HepG2 (cell line): ENCODE results near the gene HKDC1. TPM values are rescaled to one million over a fixed set of nuclear protein-coding genes. Genes with fewer than 3 reads are reported as not detected.

Experiments used
- ATAC-seq: fragments of 200-7000 bp; cut with Tn5 transposase; 3 replicates; pipeline ENCODE4 v1.9.1; 2020; ENCODE audit warnings: mild to moderate bottlenecking, moderate library complexity
- BruUV-seq: library from RNA; stranded (reverse); fragments of 400-500 nt; replicated peaks from 2 replicates; lab custom pipeline; 2021; lab: Mats Ljungman, UMichigan
- CTCF ChIA-PET: fragments of 300-600 bp; formaldehyde crosslinking; extraction: SDS; loops from one replicate; lab custom pipeline; 2021; ENCODE audit warnings: low total read pairs, inconsistent platforms, low intra/inter-chr PET ratio; lab: Yijun Ruan, JAX
- POLR2A ChIA-PET: fragments of 350-600 bp; sonication (Branson Sonifier 250); formaldehyde crosslinking; loops from one replicate; lab custom pipeline; 2020; ENCODE audit warnings: antibody characterized with exemption, inconsistent platforms; lab: Yijun Ruan, JAX
- DNase-seq: peaks from one replicate; pipeline ENCODE4 v3.0.0-alpha.2; 2015; ENCODE audit warnings: low spot score
- FAIRE-seq: peaks from 3 replicates; lab custom pipeline; 2011; peaks lifted over from hg19 to GRCh38; lab: Jason Lieb, UNC
- H2AFZ ChIP-seq: one replicate; pipeline ENCODE4 v1.6.1; 2011; ENCODE audit warnings: low read length, inconsistent platforms
- H3K27ac ChIP-seq: fragments of 300-600 bp; 3 replicates; pipeline ENCODE4 v1.8.0; 2011; ENCODE audit warnings: mixed run types, mild to moderate bottlenecking, mixed read lengths, low read length, inconsistent platforms; ENCODE audit not compliant: insufficient read depth; ENCODE audit errors: extremely low read length
- H3K27me3 ChIP-seq, 2 experiments: fragments of 200-600 bp in 1 of 2; 2 replicates in 1 of 2; 3 replicates in 1 of 2; pipeline versions ENCODE4 v1.6.0 to v1.8.0; 2011; ENCODE audit warnings: low read length in 2 of 2, mild to moderate bottlenecking in 2 of 2, moderate library complexity in 2 of 2, inconsistent platforms in 1 of 2; ENCODE audit not compliant: insufficient read depth in 2 of 2, control insufficient read depth in 1 of 2
- H3K36me3 ChIP-seq, 2 experiments: fragments of 200-600 bp in 1 of 2; replicated peaks in 1 of 2; 2 replicates in 1 of 2; 3 replicates in 1 of 2; pipeline versions ENCODE4 v1.5.1 to v1.8.0; 2011; ENCODE audit warnings: low read length in 2 of 2, inconsistent platforms in 1 of 2; ENCODE audit not compliant: insufficient read depth in 2 of 2, control insufficient read depth in 1 of 2
- H3K4me1 ChIP-seq: 2 replicates; pipeline ENCODE4 v1.5.1; 2012; ENCODE audit warnings: low read length, inconsistent platforms; ENCODE audit not compliant: insufficient read depth
- H3K4me2 ChIP-seq: 2 replicates; pipeline ENCODE4 v1.6.0; 2011; ENCODE audit warnings: low read depth, low read length, inconsistent platforms
- H3K4me3 ChIP-seq, 3 experiments: fragments of 200-600 bp in 1 of 3; sonication (generic), shearing (Covaris generic) in 1 of 3; replicated peaks in 1 of 3; 2 replicates each; pipeline ENCODE4 v1.5.1; 2011 to 2016; ENCODE audit warnings: low read length in 3 of 3, inconsistent platforms in 2 of 3, low read depth in 2 of 3, mild to moderate bottlenecking in 2 of 3, control low read depth in 1 of 3, mixed read lengths in 1 of 3; ENCODE audit not compliant: insufficient read depth in 1 of 3
- H3K79me2 ChIP-seq: one replicate; pipeline ENCODE4 v1.6.1; 2011; ENCODE audit warnings: low read length, inconsistent platforms; ENCODE audit not compliant: insufficient read depth
- H3K9ac ChIP-seq: 2 replicates; pipeline ENCODE4 v1.6.0; 2011; ENCODE audit warnings: mild to moderate bottlenecking, low read depth, low read length, inconsistent platforms; ENCODE audit not compliant: insufficient read depth
- H3K9me3 ChIP-seq: 2 replicates; pipeline ENCODE4 v1.5.1; 2012; ENCODE audit warnings: mild to moderate bottlenecking, low read length
- H4K20me1 ChIP-seq: 2 replicates; pipeline ENCODE4 v1.6.0; 2011; ENCODE audit warnings: inconsistent platforms, mild to moderate bottlenecking, low read length, moderate library complexity; ENCODE audit not compliant: insufficient read depth
- FLYWCH1 ChIP-seq: sonication (generic); formaldehyde crosslinking; IDR thresholded peaks from 2 replicates; pipeline ENCODE4 v1.8.1; 2023; ENCODE audit warnings: mild to moderate bottlenecking, missing genetic modification reagents
- FOXO1 ChIP-seq: sonication (generic); formaldehyde crosslinking; IDR thresholded peaks from 2 replicates; pipeline ENCODE4 v1.4.0; 2020; ENCODE audit warnings: missing genetic modification reagents
- IRX3 ChIP-seq: sonication (generic); formaldehyde crosslinking; IDR thresholded peaks from 2 replicates; pipeline ENCODE4 v1.8.1; 2023; ENCODE audit warnings: mild to moderate bottlenecking, low read depth, missing genetic modification reagents, borderline replicate concordance
- MATR3 ChIP-seq: sonication (generic); formaldehyde crosslinking; IDR thresholded peaks from 2 replicates; pipeline ENCODE4 v1.4.0; 2020; ENCODE audit warnings: missing genetic modification reagents
- NPAS2 ChIP-seq: sonication (generic); formaldehyde crosslinking; IDR thresholded peaks from 2 replicates; pipeline ENCODE4 v1.8.0; 2022; ENCODE audit warnings: mild to moderate bottlenecking, missing genetic modification reagents, borderline replicate concordance
- PCBP1 ChIP-seq: fragments of 200-400 bp; formaldehyde crosslinking; IDR thresholded peaks from 2 replicates; pipeline ENCODE4 v1.6.1; 2017; ENCODE audit warnings: mild to moderate bottlenecking, low read depth, low read length, borderline replicate concordance
- RELA ChIP-seq: sonication (generic); formaldehyde crosslinking; IDR thresholded peaks from 2 replicates; pipeline ENCODE4 v1.4.0; 2020; ENCODE audit warnings: missing genetic modification reagents
- XBP1 ChIP-seq: sonication (generic); formaldehyde crosslinking; IDR thresholded peaks from 2 replicates; pipeline ENCODE4 v1.5.0; 2020; ENCODE audit warnings: missing genetic modification reagents
- ZBTB42 ChIP-seq: sonication (generic); formaldehyde crosslinking; IDR thresholded peaks from 2 replicates; pipeline ENCODE4 v1.5.0; 2020; ENCODE audit warnings: mild to moderate bottlenecking, missing genetic modification reagents
- ZNF253 ChIP-seq: sonication (generic); formaldehyde crosslinking; IDR thresholded peaks from 2 replicates; pipeline ENCODE4 v1.8.0; 2022; ENCODE audit warnings: mild to moderate bottlenecking, missing genetic modification reagents, borderline replicate concordance
- ZNF737 ChIP-seq: sonication (generic); formaldehyde crosslinking; IDR thresholded peaks from 2 replicates; pipeline ENCODE4 v1.5.0; 2020; ENCODE audit warnings: missing genetic modification reagents, mild to moderate bottlenecking, borderline replicate concordance
- WGBS: methylation state at CpG from one replicate; pipeline ENCODE4 v1.1.6; 2017; ENCODE audit warnings: low lambda C conversion rate; 5-methylcytosine and 5-hydroxymethylcytosine counted together
- in situ Hi-C: cut with HindIII; loops from 2 replicates; pipeline ENCODE4 v1.10.0; 2017; ENCODE audit warnings: low pct_unique_long_range_greater_than_20kb; ENCODE audit not compliant: extremely low pct_ligation_motif_present
- intact Hi-C: fragments of 100-400 bp; cut with micrococcal nuclease; formaldehyde crosslinking; loops from one replicate; pipeline ENCODE4 v1.10.0; 2022; ENCODE audit not compliant: unreplicated experiment
- polyA plus RNA-seq, 8 experiments: library from polyadenylated mRNA; depleted of rRNA in 3 of 8; stranded (reverse) in 7 of 8; unstranded in 1 of 8; fragments of >200 nt; fragmentation: Illumina TruSeq in 4 of 8; extraction: Trizol in 4 of 8; gene quantifications; 2 replicates each; pipeline versions ENCODE4 v1.2.1 to v1.2.3, GENCODE V29; 2011 to 2016; ENCODE audit warnings: low read depth in 4 of 8, missing spikeins in 1 of 8, mixed read lengths in 1 of 8; ENCODE audit not compliant: insufficient read depth in 1 of 8
- total RNA-seq, 5 experiments: library from RNA; depleted of rRNA; stranded (reverse); fragments of >200 nt; fragmentation: Illumina TruSeq; extraction: Trizol; gene quantifications; 2 replicates each; pipeline ENCODE4 v1.2.3, GENCODE V29; 2016; ENCODE audit warnings: low read depth in 1 of 5

Gene HKDC1
- total and polyA plus RNA-seq, 2 of the 13 experiments (the other 11 are each of a cell fraction or from before 2014, with no cell fraction given) = 8.1 to 12.4 TPM

- no peak for FAIRE-seq
- DNase-seq = no peak
- no peak overlapping the region for H3K9ac ChIP-seq
- no peak overlapping the region for H3K27ac ChIP-seq
- no peaks in the 10 kb centered on the region for H3K79me2 ChIP-seq
- H3K4me2 ChIP-seq = no peak overlapping the region
- no peak overlapping the region for H3K4me3 ChIP-seq
- H3K36me3 ChIP-seq = peaks cover 2 to 9% of the 10 kb centered on the region in 2 experiments; a peak in 2 of 5 replicates
- in situ Hi-C loops = loop anchor here (5.0 to 10.0 kb wide), 2 partner anchors 148 to 266 kb away; no protein-coding TSS in a partner anchor
- ChIA-PET POLR2A (no interaction called here), CTCF (interaction anchor here (1.5 kb wide), 1 partner anchor 154 kb away, joined by 6 read pairs; no protein-coding TSS in a partner anchor)
- ATAC-seq = no peak
- intact Hi-C loops = no loop called here
- H3K4me1 ChIP-seq = no peaks in the 10 kb centered on the region
- H2AFZ ChIP-seq = no peak overlapping the region
- no peaks in the 10 kb centered on the region for H3K27me3 ChIP-seq
- H3K9me3 ChIP-seq = no peaks in the 10 kb centered on the region
- BruUV-seq = no TSS peak
- H4K20me1 ChIP-seq = no peaks in the 10 kb centered on the region; the same call in 1 of the 2 replicates
- 94% methylated on average over 3 of the region's 5 CpGs for WGBS
- TF ChIP-seq IRX3 (CRISPR knock-in tag) (no peak), FLYWCH1 (CRISPR knock-in tag) (no peak), NPAS2 (CRISPR knock-in tag) (no peak), ZNF737 (CRISPR knock-in tag) (no peak), XBP1 (CRISPR knock-in tag) (no peak), ZBTB42 (CRISPR knock-in tag) (no peak), FOXO1 (CRISPR knock-in tag) (no peak), RELA (CRISPR knock-in tag) (no peak), MATR3 (CRISPR knock-in tag) (no peak), ZNF253 (CRISPR knock-in tag) (no peak), PCBP1 (no peak)
Observed at GRCh38 chr10:69239136-69239535, 19.0 kb downstream of the HKDC1 start.
